Measurements from ENCODE around the gene EVC2. TPM values are rescaled to one million over a fixed set of nuclear protein-coding genes. Genes with fewer than 3 reads are reported as not detected.

Gene EVC2
- total and polyA plus RNA-seq, 2 of the 4 experiments (the other 2 are of a cell fraction): 2.7 to 5.9 TPM

GRCh38 chr4:5589495-5589894 lies 118.9 kb downstream of the EVC2 start:
- ChIA-PET CTCF (no interaction called here), POLR2A (ENCODE audit: unreplicated experiment) (no interaction called here)
- DNase-seq: no peak
- Histone ChIP-seq H3K27me3 (ENCODE audit: control insufficient read depth, insufficient read depth, low read length) (no peaks in the 10 kb centered on the region), H4K91ac (ENCODE audit: insufficient read depth, low read depth, low read length) (no peak overlapping the region), H3K4ac (ENCODE audit: low read depth, low read length) (no peak overlapping the region), H3K36me3 (ENCODE audit: control insufficient read depth, insufficient read depth, low read length) (peaks cover 14% of the 10 kb centered on the region), H2AFZ (replicated peaks; ENCODE audit: low read length, poor library complexity) (no peak overlapping the region), H3K9me3 (ENCODE audit: control insufficient read depth, insufficient read depth, low read length) (no peaks in the 10 kb centered on the region), H3K56ac (ENCODE audit: extremely low read depth, insufficient read depth, low read length) (no peak overlapping the region), H3K23ac (ENCODE audit: low read depth, low read length) (no peak overlapping the region), H3K27ac (ENCODE audit: insufficient read depth, low read length) (no peak overlapping the region), H3K9me1 (ENCODE audit: insufficient read depth, low read length) (no peaks in the 10 kb centered on the region; the same call in 1 of the 2 replicates), H2BK20ac (ENCODE audit: low read depth, low read length) (no peak overlapping the region), H2BK5ac (ENCODE audit: low read depth, low read length, poor library complexity, severe bottlenecking) (no peak overlapping the region), H3K4me2 (ENCODE audit: low read depth, low read length) (no peak overlapping the region), H2AK9ac (replicated peaks; ENCODE audit: low read depth, low read length, poor library complexity) (no peak overlapping the region), H3K4me3 (ENCODE audit: insufficient read depth, low read depth, low read length) (no peak overlapping the region), H3K79me1 (ENCODE audit: low read depth in 1 of 2, low read length in 2 of 2) (no peaks in the 10 kb centered on the region), H3K9ac (ENCODE audit: low read depth, low read length) (no peak overlapping the region), H2BK15ac (ENCODE audit: low read depth, low read length) (no peak overlapping the region), H4K20me1 (ENCODE audit: insufficient read depth, low read length) (no peaks in the 10 kb centered on the region), H2BK120ac (ENCODE audit: low read depth, low read length) (no peak overlapping the region), H2AK5ac (ENCODE audit: low read depth, low read length) (no peak overlapping the region), H3K4me1 (ENCODE audit: control insufficient read depth, insufficient read depth, low read length) (no peaks in the 10 kb centered on the region), H4K8ac (ENCODE audit: low read depth in 2 of 2, low read length in 2 of 2) (no peak overlapping the region), H4K5ac (ENCODE audit: low read depth, low read length) (no peak overlapping the region), H3K14ac (replicated peaks; ENCODE audit: low read depth, low read length) (no peak overlapping the region), H3K18ac (ENCODE audit: low read depth, low read length) (no peak overlapping the region)
- in situ Hi-C loops (cut with MboI; ENCODE audit: low sequenced_read_pairs): no loop called here
- no CpG with 5 or more reads among the region's 2 CpGs for WGBS, 2 experiments (ENCODE audit: extremely low coverage in 2 of 2, insufficient read length in 1 of 2)
- dilution Hi-C loops (cut with HindIII; ENCODE audit: low sequenced_read_pairs, unreplicated experiment): no loop called here
- intact Hi-C loops (cut with micrococcal nuclease): no loop called here
- no peak for TF ChIP-seq RAD21 (IDR thresholded peaks at IDR 0.05; ENCODE audit: low read length)
- no peak for TF ChIP-seq CEBPB (IDR thresholded peaks at IDR 0.05; ENCODE audit: low read depth, low read length)
- TF ChIP-seq FOS (IDR thresholded peaks at IDR 0.05; ENCODE audit: low read depth, low read length): no peak
- ATAC-seq (ENCODE audit: low read depth): no peak
- no TSS peak for BruUV-seq (replicated peaks)

Measured in IMR-90 (cell line).